Stimulated activated CD4-positive, alpha-beta T cell treated with anti-CD3 and anti-CD28 coated beads, Interleukin-12 subunit alpha, Interleukin-12 subunit beta, amount 100 ng/mL, for 4 hours (primary cell): ENCODE results near the gene SMARCD3.
A peak's percentile ranks its signal among the peaks of the same experiment; 100 is the strongest.

ENCODE experiments used
- DNase-seq: peaks from one replicate; pipeline ENCODE4 v3.0.0-alpha.2; 2020

Gene SMARCD3

GRCh38 chr7:151246851-151247580 lies 1.5 kb downstream of the SMARCD3 start:
- DNase-seq, result no peak

GRCh38 chr7:151246102-151246850 lies 2.2 kb downstream of the SMARCD3 start:
- no peak for DNase-seq

GRCh38 chr7:151245360-151246101 lies 3.0 kb downstream of the SMARCD3 start:
- peak; percentile 57 for DNase-seq

- no peak for DNase-seq
These were observed 3.6 kb downstream of the SMARCD3 start for GRCh38 chr7:151244841-151245346.

- peak; percentile 46 for DNase-seq
These were observed 4.2 kb downstream of the SMARCD3 start for GRCh38 chr7:151244196-151244840.

- no peak for DNase-seq
These were observed 4.9 kb downstream of the SMARCD3 start for GRCh38 chr7:151243408-151244195.

- no peak for DNase-seq
These were observed 5.5 kb downstream of the SMARCD3 start for GRCh38 chr7:151243045-151243349.

GRCh38 chr7:151242159-151243044 lies 6.1 kb downstream of the SMARCD3 start:
- DNase-seq, result no peak

- DNase-seq, result no peak
These were observed 6.8 kb downstream of the SMARCD3 start for GRCh38 chr7:151241755-151242096.

GRCh38 chr7:151240942-151241754 lies 7.3 kb downstream of the SMARCD3 start:
- no peak for DNase-seq

- DNase-seq, result no peak
These were observed 8.0 kb downstream of the SMARCD3 start for GRCh38 chr7:151240536-151240935.

- DNase-seq, result no peak
These were observed 8.5 kb downstream of the SMARCD3 start for GRCh38 chr7:151239837-151240459.

- DNase-seq, result no peak
These were observed 9.3 kb downstream of the SMARCD3 start for GRCh38 chr7:151238924-151239836.

- no peak for DNase-seq
These were observed 10.2 kb downstream of the SMARCD3 start for GRCh38 chr7:151238190-151238810.

GRCh38 chr7:151237244-151238189 lies 11.0 kb downstream of the SMARCD3 start:
- no peak for DNase-seq

GRCh38 chr7:151236406-151236805 lies 12.1 kb downstream of the SMARCD3 start:
- DNase-seq, result no peak
